GM21723 (cell line): ENCODE data around the gene FOXI1.
A peak's percentile ranks its signal among the peaks of the same experiment; 100 is the strongest.
"Not testable (repeated sequence)": the region's sequence is repeated elsewhere in the genome, so short reads cannot be mapped to it uniquely, and the experiment has no call there.

Experiments used
- ATAC-seq: cut with Tn5 transposase; IDR thresholded peaks from one replicate; pipeline ENCODE4 v1.9.1; 2021; ENCODE audit warnings: mild to moderate bottlenecking, moderate library complexity; ENCODE audit not compliant: unreplicated experiment

The FOXI1 gene

DNA sequence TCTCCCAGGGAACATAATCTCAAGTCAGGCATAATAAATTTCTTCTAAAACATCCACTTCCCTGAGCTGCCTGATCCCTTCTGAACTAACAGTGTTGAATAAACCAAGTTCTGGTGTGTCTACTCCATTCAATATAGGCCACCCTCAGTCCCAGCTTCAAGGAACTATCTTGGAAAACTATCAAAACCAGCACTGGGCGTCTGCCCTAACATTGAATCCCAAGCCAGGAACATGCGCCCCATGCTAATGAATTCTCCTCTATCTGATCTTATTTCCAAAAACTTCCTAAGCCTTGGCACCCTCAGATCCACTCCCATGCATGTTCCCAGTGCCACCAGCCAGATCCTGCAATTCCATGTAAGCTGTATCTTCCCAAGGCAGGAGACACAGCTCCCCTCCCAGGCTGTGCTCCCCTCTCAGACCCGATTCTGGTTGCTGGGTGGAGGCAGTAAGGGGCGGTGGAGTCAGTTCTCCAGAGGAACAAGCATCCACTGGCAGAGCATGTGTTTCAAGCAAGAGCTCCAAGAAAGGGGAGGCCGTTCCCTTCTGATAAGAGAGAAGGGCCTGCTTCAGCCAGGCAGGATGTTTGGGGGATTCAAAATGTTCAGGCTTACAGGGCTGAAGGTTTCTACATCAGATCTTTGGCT lies 13.1 kb upstream of the FOXI1 start:
- ATAC-seq: no peak

GRCh38 chr5:170094329-170094728 lies 11.4 kb upstream of the FOXI1 start:
- ATAC-seq: not testable (repeated sequence)

DNA sequence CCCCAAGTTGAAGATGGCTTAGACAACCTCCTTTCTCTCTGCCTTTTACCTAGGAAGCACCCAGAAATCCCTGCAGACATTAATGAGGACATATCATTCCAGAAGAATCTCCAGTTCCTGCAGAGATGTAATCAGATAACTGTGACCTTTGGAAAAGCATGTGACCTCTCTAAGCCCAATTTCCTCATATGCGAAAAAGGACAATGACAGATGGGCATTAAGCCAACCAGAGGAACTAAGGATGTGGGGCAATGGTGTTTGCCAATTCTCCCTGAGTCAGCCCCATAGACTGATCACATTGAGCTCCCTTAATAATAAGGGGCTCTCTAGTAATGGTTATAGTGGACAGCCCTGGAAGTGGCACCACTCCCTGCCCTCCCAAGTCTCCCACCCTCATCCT lies 10.1 kb upstream of the FOXI1 start:
- no peak for ATAC-seq

GRCh38 chr5:170097934-170098333 lies 7.8 kb upstream of the FOXI1 start:
- ATAC-seq: no peak

GRCh38 chr5:170100066-170100943 lies 5.4 kb upstream of the FOXI1 start:
- ATAC-seq: peak; percentile 67

DNA sequence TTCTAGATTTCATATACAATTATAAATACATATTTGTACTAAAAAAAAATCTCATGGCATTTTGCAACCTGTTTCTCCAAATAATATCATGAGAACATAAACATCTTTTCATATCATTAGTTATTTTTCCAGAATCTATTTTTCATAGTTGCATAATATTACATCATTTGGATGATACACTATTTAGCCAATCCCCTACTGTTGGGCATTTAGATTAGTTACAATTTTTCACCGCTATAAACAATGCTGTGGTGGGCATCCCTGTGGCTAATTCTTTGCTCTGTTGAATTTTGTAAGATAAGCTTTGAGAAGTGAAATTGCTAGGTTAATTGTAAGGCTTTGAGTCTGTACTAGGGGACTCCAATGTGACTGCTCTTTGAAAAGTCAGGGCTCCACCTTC lies 2.2 kb upstream of the FOXI1 start:
- ATAC-seq: no peak

DNA sequence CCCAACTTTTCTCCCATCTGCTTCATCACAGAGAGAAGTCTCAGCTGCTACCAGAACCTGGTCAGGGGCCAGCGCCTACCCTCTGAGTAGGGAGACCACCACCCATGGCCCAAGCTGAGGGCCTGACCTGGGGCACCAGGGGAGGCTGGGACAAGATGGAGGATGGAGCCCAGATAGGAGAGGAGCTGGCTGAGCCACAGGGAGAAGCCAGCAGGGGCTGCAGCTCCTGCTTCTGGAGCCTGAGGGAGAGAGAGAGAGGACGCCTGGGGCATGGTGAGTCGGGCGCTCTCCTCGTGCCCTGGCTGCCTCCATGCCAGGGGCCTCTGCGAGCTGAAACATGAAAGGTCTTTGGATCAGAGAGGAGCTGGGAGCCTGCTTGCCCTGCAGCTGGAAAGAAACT lies 1.4 kb upstream of the FOXI1 start:
- no peak for ATAC-seq

- no peak for ATAC-seq
Observed at GRCh38 chr5:170104710-170105109, 987 bp upstream of the FOXI1 start.

- no peak for ATAC-seq
Observed at GRCh38 chr5:170107674-170108073, 2.0 kb downstream of the FOXI1 start.

- ATAC-seq: no peak
Observed at GRCh38 chr5:170108266-170108785, 2.6 kb downstream of the FOXI1 start.

- no peak for ATAC-seq
Observed at GRCh38 chr5:170109059-170110031, 3.6 kb downstream of the FOXI1 start.

DNA sequence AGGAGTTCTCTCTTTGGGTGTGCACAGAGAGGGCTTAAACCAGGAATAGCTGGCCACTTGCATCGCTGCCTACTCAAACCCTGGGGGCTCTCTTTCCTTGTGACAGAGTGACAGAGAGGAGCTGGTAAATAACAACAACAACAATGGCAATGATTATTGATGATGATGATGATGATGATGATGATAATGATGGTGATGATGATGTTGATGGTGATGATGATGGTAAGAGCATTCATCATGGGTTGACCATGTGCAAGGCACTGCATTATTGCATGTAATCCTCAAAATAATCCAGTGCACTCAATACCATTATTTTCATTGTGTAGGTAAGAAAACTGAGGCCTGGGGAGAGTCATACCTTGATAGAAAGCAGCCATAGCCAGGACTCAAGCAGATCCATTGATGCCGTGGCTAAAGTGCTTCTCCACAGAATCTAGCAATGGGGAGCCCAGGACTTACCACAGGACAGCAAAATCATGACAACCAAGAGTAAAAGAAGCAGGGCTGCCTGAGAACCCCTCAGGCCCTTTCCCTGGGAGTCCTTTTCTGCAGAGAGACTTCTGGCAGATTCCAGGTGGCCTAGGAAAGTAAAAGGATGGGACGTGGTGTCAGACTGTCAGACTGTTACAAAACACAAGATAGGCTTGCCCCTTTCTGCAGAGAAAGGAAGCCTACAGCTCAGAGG lies 4.8 kb downstream of the FOXI1 start:
- ATAC-seq: no peak

GRCh38 chr5:170111088-170111785 lies 5.5 kb downstream of the FOXI1 start:
- no peak for ATAC-seq

- ATAC-seq: no peak
Observed at GRCh38 chr5:170112876-170113521, 7.3 kb downstream of the FOXI1 start.

DNA sequence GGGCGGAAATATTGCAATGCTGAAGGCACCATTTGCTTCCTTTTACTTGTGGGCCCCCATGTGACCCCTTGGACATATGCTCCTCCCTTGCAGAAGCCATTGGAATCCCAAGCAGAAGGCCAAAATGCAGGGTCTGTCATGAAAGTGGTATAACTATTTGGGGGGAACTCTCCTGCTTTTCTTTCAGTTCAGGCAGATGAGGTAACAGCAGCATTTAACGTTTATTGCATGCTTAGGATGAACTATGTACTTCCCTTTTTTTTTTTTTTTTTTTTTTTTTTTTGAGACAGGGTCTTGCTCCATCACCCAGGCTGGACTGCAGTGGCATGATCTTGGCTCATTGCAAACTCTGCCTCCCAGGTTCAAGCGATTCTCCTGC lies 7.8 kb downstream of the FOXI1 start:
- no peak for ATAC-seq

DNA sequence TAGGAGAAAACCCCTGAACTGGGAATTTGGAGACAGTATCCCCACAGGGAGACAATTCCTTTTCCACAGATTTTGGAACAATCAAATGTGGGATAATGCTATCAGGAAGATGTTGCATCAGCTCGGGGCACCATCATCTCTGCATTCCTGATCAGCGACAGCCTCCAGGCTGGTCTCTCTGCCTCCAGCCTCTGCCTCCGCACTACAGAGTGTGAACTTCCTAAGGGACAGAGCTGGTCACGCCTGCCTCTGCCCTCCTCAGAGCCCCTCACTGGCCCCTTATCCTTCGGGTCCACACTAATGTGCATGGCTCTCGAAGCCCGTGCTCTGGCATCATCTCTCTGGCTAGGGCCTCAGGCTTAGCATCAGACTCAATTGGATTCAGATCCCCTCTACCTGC lies 8.6 kb downstream of the FOXI1 start:
- no peak for ATAC-seq

- no peak for ATAC-seq
Observed at GRCh38 chr5:170115925-170116324, 10.2 kb downstream of the FOXI1 start.

GRCh38 chr5:170117736-170118135 lies 12.0 kb downstream of the FOXI1 start:
- no peak for ATAC-seq

DNA sequence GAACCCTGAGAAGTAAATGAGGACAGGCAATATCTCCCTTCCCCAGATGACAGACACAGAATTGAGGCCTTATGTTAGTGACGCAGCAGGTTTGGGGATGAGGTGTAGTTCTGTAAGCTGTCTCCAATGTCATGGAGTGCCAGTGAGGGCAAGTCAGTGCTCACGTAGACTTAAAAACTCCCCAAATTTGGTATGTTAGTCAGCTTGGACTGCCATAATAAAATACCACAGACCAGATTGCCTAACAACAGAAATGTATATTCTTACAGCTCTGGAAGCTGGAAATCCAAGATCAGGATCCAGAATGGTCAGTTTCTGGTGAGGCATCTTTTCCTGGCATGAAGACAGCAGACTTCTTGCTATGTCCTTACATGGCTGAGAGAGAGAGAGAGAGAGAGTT lies 14.9 kb downstream of the FOXI1 start:
- ATAC-seq: no peak
